Hepatocyte (in vitro differentiated cells): ENCODE results near the gene CDH5. TPM values are rescaled to one million over a fixed set of nuclear protein-coding genes. Genes with fewer than 3 reads are reported as not detected.

Experiments used
- DNase-seq: peaks from one replicate; pipeline ENCODE4 v3.0.0-alpha.2; 2016; ENCODE audit warnings: low spot score
- H2AFZ ChIP-seq: fragments of 200-600 bp; sonication (generic); 2 replicates; pipeline ENCODE4 v1.6.0; 2016; ENCODE audit warnings: antibody characterized with exemption, mild to moderate bottlenecking
- H3K27ac ChIP-seq: fragments of 200-600 bp; sonication (generic); 2 replicates; pipeline ENCODE4 v1.5.1; 2016; ENCODE audit warnings: mild to moderate bottlenecking
- H3K27me3 ChIP-seq: fragments of 200-600 bp; sonication (generic); 2 replicates; pipeline ENCODE4 v1.6.1; 2016
- H3K36me3 ChIP-seq: fragments of 200-600 bp; sonication (generic); replicated peaks from 2 replicates; pipeline ENCODE4 v1.5.1; 2016; ENCODE audit warnings: low read depth; ENCODE audit not compliant: insufficient read depth
- H3K4me1 ChIP-seq: fragments of 200-600 bp; sonication (generic); 2 replicates; pipeline ENCODE4 v1.5.1; 2016; ENCODE audit warnings: mild to moderate bottlenecking, moderate library complexity; ENCODE audit not compliant: insufficient read depth
- H3K4me2 ChIP-seq: fragments of 200-600 bp; sonication (generic); 2 replicates; pipeline ENCODE4 v1.6.0; 2016
- H3K4me3 ChIP-seq: fragments of 200-600 bp; sonication (generic); 2 replicates; pipeline ENCODE4 v1.5.1; 2016; ENCODE audit warnings: mild to moderate bottlenecking
- H3K79me2 ChIP-seq: fragments of 200-600 bp; sonication (generic); 2 replicates; pipeline ENCODE4 v1.6.0; 2017; ENCODE audit warnings: mild to moderate bottlenecking
- H3K9me2 ChIP-seq: fragments of 200-600 bp; sonication (generic); replicated peaks from 2 replicates; pipeline ENCODE4 v1.6.0; 2017; ENCODE audit warnings: mild to moderate bottlenecking; ENCODE audit not compliant: insufficient read depth
- H3K9me3 ChIP-seq: fragments of 200-600 bp; sonication (generic); 2 replicates; pipeline ENCODE4 v1.5.1; 2016; ENCODE audit warnings: low read depth, mild to moderate bottlenecking
- H4K20me1 ChIP-seq: fragments of 200-600 bp; sonication (generic); 2 replicates; pipeline ENCODE4 v1.6.0; 2016; ENCODE audit warnings: mild to moderate bottlenecking; ENCODE audit not compliant: insufficient read depth, poor library complexity, severe bottlenecking
- EZH2 ChIP-seq: fragments of 200-600 bp; sonication (generic); IDR thresholded peaks from 2 replicates; pipeline ENCODE4 v1.6.1; 2016; ENCODE audit warnings: antibody characterized with exemption, mild to moderate bottlenecking, borderline replicate concordance
- EZH2phosphoT487 ChIP-seq: fragments of 200-600 bp; sonication (generic); IDR thresholded peaks from one replicate; pipeline ENCODE4 v1.6.1; 2018; ENCODE audit warnings: antibody characterized with exemption, mild to moderate bottlenecking, low read depth, moderate library complexity; ENCODE audit not compliant: unreplicated experiment, severe bottlenecking
- WGBS: methylation state at CpG from one replicate; pipeline ENCODE4 v1.1.6; 2016; ENCODE audit warnings: low lambda C conversion rate; ENCODE audit errors: missing lambda C conversion rate; 5-methylcytosine and 5-hydroxymethylcytosine counted together
- polyA plus RNA-seq: library from polyadenylated mRNA; unstranded; fragments of >200 nt; fragmentation: Nextera tagmentation; extraction: Ambion mirVana; gene quantifications from 2 replicates; pipeline ENCODE4 v1.2.1, GENCODE V29; 2016
- total RNA-seq: library from RNA; depleted of rRNA; stranded (reverse); fragments of >200 nt; gene quantifications from 2 replicates; pipeline ENCODE4 v1.2.3, GENCODE V29; 2014
- TF ChIP-seq, protein P1 (sequence below): fragments of 200-600 bp; sonication (generic); IDR thresholded peaks from 2 replicates; pipeline ENCODE4 v1.5.1; 2016; ENCODE audit warnings: antibody characterized with exemption, mild to moderate bottlenecking; ENCODE audit not compliant: poor library complexity

The CDH5 gene
- total and polyA plus RNA-seq, 2 experiments from 2014 or later = 0.88 to 2.2 TPM

DNA sequence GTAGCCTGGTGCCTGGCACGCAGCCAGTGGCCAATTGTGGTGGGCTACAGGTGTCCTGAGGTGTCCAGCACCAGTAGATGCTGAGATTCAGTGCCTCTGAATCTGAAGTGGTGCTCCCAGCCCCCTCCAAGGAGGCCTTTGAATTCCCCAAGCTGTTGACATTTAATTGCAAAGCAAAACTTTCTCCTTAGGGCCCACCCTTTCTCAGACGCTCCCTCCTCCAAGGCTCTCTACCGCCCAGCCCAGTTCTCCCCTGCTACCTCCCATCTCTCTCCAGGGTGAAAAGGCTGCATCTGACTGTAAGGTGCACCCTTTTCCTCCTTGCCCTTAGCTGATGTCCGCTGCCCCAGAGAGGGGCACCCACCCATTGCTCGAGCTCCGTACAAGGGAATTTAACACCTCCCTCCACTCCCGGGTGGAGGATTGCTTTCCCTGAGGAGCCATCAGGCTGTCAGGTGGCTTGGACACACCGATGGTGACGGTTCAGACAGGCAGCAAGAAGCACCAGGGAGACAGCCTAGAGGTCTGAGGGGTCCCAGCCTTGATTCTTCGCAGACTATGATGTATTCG lies 62.3 kb downstream of the CDH5 start:
- H3K4me2 ChIP-seq = no peak overlapping the region

GRCh38 chr16:66429290-66429962 lies 62.9 kb downstream of the CDH5 start:
- Histone ChIP-seq H3K4me1 (peaks cover 6% of the 10 kb centered on the region), H3K27me3 (peaks cover 68% of the 10 kb centered on the region), H3K4me3 (no peak overlapping the region), H3K4me2 (no peak overlapping the region), H3K9me3 (no peaks in the 10 kb centered on the region), H3K27ac (no peak overlapping the region), H4K20me1 (no peaks in the 10 kb centered on the region), H3K36me3 (no peaks in the 10 kb centered on the region), H2AFZ (no peak overlapping the region), H3K9me2 (no peaks in the 10 kb centered on the region), H3K79me2 (no peaks in the 10 kb centered on the region)
- WGBS = 42% methylated on average over 9 of the region's 9 CpGs
- no peak for DNase-seq
- TF ChIP-seq, protein P1, sequence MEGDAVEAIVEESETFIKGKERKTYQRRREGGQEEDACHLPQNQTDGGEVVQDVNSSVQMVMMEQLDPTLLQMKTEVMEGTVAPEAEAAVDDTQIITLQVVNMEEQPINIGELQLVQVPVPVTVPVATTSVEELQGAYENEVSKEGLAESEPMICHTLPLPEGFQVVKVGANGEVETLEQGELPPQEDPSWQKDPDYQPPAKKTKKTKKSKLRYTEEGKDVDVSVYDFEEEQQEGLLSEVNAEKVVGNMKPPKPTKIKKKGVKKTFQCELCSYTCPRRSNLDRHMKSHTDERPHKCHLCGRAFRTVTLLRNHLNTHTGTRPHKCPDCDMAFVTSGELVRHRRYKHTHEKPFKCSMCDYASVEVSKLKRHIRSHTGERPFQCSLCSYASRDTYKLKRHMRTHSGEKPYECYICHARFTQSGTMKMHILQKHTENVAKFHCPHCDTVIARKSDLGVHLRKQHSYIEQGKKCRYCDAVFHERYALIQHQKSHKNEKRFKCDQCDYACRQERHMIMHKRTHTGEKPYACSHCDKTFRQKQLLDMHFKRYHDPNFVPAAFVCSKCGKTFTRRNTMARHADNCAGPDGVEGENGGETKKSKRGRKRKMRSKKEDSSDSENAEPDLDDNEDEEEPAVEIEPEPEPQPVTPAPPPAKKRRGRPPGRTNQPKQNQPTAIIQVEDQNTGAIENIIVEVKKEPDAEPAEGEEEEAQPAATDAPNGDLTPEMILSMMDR = no peak
- no peak for TF ChIP-seq EZH2phosphoT487
- TF ChIP-seq EZH2 = no peak

More for the DNA sequence above, 62.3 kb downstream of the CDH5 start:
- Histone ChIP-seq H2AFZ (no peak overlapping the region), H3K36me3 (no peaks in the 10 kb centered on the region), H4K20me1 (no peaks in the 10 kb centered on the region), H3K4me3 (no peak overlapping the region), H3K79me2 (no peaks in the 10 kb centered on the region), H3K9me3 (no peaks in the 10 kb centered on the region), H3K9me2 (no peaks in the 10 kb centered on the region), H3K27ac (no peak overlapping the region), H3K27me3 (peaks cover 74% of the 10 kb centered on the region), H3K4me1 (peaks cover 6% of the 10 kb centered on the region)
- no peak for DNase-seq
- no peak for TF ChIP-seq EZH2
- TF ChIP-seq, protein P1 = no peak
- no peak for TF ChIP-seq EZH2phosphoT487
- 31% methylated on average over 11 of the region's 11 CpGs for WGBS

DNA sequence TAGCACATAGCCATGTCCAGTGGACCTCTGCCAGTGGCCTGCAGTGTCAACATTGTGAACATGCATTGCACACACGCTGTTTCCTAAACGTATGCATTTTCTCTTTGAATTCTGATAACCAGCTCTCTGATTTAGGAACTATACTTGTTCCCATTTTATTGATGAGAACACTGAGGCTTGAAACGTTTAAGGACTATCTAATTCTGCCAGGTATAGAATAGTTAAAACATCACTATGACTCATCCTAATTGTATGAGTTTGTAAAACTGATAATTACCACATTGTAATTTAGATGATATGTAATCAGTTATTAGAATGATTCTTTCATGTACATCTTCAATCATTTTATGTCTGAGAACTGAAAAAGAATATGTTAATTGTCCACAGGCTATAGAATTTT lies 63.7 kb downstream of the CDH5 start:
- H3K36me3 ChIP-seq = no peaks in the 10 kb centered on the region

More for the DNA sequence above, 63.7 kb downstream of the CDH5 start:
- Histone ChIP-seq H3K4me3 (no peak overlapping the region), H2AFZ (no peak overlapping the region), H3K27me3 (peaks cover 60% of the 10 kb centered on the region), H3K4me2 (no peak overlapping the region), H3K27ac (no peak overlapping the region), H3K9me3 (no peaks in the 10 kb centered on the region), H3K9me2 (no peaks in the 10 kb centered on the region), H4K20me1 (no peaks in the 10 kb centered on the region), H3K79me2 (no peaks in the 10 kb centered on the region), H3K4me1 (peaks cover 6% of the 10 kb centered on the region)
- no peak for DNase-seq
- TF ChIP-seq EZH2 (no peak), EZH2phosphoT487 (no peak)
- TF ChIP-seq, protein P1 = no peak
- WGBS = 77% methylated on average over 3 of the region's 3 CpGs
